Measurements from ENCODE around the gene CDV3. TPM values are rescaled to one million over a fixed set of nuclear protein-coding genes. Genes with fewer than 3 reads are reported as not detected.

CDV3 gene
- total RNA-seq, 1 experiment from 2014 or later = 173 TPM

GRCh38 chr3:133561679-133562078 is 11.8 kb upstream of the CDV3 start:
- H3K79me2 ChIP-seq (ENCODE audit: insufficient read depth, low read length) = no peaks in the 10 kb centered on the region
- DNase-seq = no peak
- H4K91ac ChIP-seq (ENCODE audit: insufficient read length, low read depth, low read length) = no peak overlapping the region
- no peak overlapping the region for H3K56ac ChIP-seq (ENCODE audit: insufficient read length, low read depth, low read length)
- H3K9ac ChIP-seq (ENCODE audit: extremely low read depth, insufficient read length, low read length) = no peak overlapping the region
- H3K14ac ChIP-seq (ENCODE audit: insufficient read depth, low read length) = no peak overlapping the region
- H2BK20ac ChIP-seq (ENCODE audit: low read depth, low read length, poor library complexity, severe bottlenecking) = no peak overlapping the region
- no CpG with 5 or more reads among the region's 2 CpGs for WGBS (ENCODE audit: extremely low coverage, insufficient read length, low lambda C conversion rate)
- H3K23me2 ChIP-seq (ENCODE audit: insufficient read length, low read depth, low read length, poor library complexity, severe bottlenecking) = no peaks in the 10 kb centered on the region
- H4K5ac ChIP-seq (ENCODE audit: insufficient read length, low read depth, low read length) = no peak overlapping the region
- peaks cover 3 to 4% of the 10 kb centered on the region in 2 experiments for H3K4me1 Mint-ChIP-seq
- H3K9me3 ChIP-seq (ENCODE audit: control insufficient read depth, low read depth, low read length) = no peaks in the 10 kb centered on the region
- H2BK15ac ChIP-seq (ENCODE audit: low read depth, low read length) = no peak overlapping the region
- no peak for TF ChIP-seq CTCF (conservative IDR thresholded peaks at IDR 0.05)
- no peaks in the 10 kb centered on the region for H3K9me3 Mint-ChIP-seq
- no peak overlapping the region for H3K4me2 ChIP-seq (ENCODE audit: insufficient read depth, insufficient read length, low read length)
- no peak overlapping the region for H3K27ac ChIP-seq (ENCODE audit: insufficient read length, low read depth, low read length)
- H3T11ph ChIP-seq (ENCODE audit: low read length) = no peak overlapping the region
- H2AFZ ChIP-seq (ENCODE audit: low read length) = no peak overlapping the region
- no peak overlapping the region for H2BK12ac ChIP-seq (ENCODE audit: insufficient read length, low read depth, low read length)
- no peaks in the 10 kb centered on the region for H3K27me3 ChIP-seq (ENCODE audit: insufficient read depth, low read length)
- no peak overlapping the region for H3K18ac ChIP-seq (ENCODE audit: insufficient read length, low read depth, low read length)
- no peaks in the 10 kb centered on the region; the same call in 1 of the 2 replicates for H3K27me3 Mint-ChIP-seq (ENCODE audit: low read depth)
- no peaks in the 10 kb centered on the region for H4K20me1 ChIP-seq (ENCODE audit: control insufficient read depth, insufficient read depth, insufficient read length)
- no peaks in the 10 kb centered on the region for H3K36me3 Mint-ChIP-seq (ENCODE audit: insufficient read depth in 1 of 3, low read depth in 3 of 3)
- no peak overlapping the region for H3K4me3 Mint-ChIP-seq
- no peak overlapping the region for H3K23ac ChIP-seq (ENCODE audit: insufficient read length, low read depth, low read length)
- H2BK120ac ChIP-seq (ENCODE audit: low read depth, low read length, poor library complexity, severe bottlenecking) = no peak overlapping the region
- no peaks in the 10 kb centered on the region for H3K79me1 ChIP-seq (ENCODE audit: insufficient read depth, low read depth, low read length, poor library complexity, severe bottlenecking)
- no peak overlapping the region for H3K27ac Mint-ChIP-seq
- H3K4me1 ChIP-seq (ENCODE audit: insufficient read depth, low read length) = no peaks in the 10 kb centered on the region
- H4K8ac ChIP-seq (replicated peaks; ENCODE audit: insufficient read length, low read depth, low read length) = no peak overlapping the region
- H2AK5ac ChIP-seq (ENCODE audit: insufficient read length, low read length) = no peak overlapping the region
- no peak overlapping the region for H3K4ac ChIP-seq (ENCODE audit: low read depth, low read length)
- H2BK5ac ChIP-seq (ENCODE audit: insufficient read length, low read length) = no peak overlapping the region

Measured in H9 (cell line).